ENCODE results near the gene MOSPD3. TPM values are rescaled to one million over a fixed set of nuclear protein-coding genes. Genes with fewer than 3 reads are reported as not detected.
"Not testable (repeated sequence)": the region's sequence is repeated elsewhere in the genome, so short reads cannot be mapped to it uniquely, and the experiment has no call there.

Gene MOSPD3
- total RNA-seq, 1 donor from 2014 or later, result 5.8 TPM

- DNase-seq, result peak; percentile 46
Observed at GRCh38 chr7:100626530-100627237, 14.3 kb downstream of the MOSPD3 start.

GRCh38 chr7:100627238-100627549 is 14.9 kb downstream of the MOSPD3 start:
- no peak for DNase-seq

- DNase-seq, result no peak
Observed at GRCh38 chr7:100629117-100629716, 16.9 kb downstream of the MOSPD3 start.

- DNase-seq, result no peak
Observed at GRCh38 chr7:100630066-100630465, 17.7 kb downstream of the MOSPD3 start.

- DNase-seq, result no peak
Observed at GRCh38 chr7:100632951-100633717, 20.8 kb downstream of the MOSPD3 start.

GRCh38 chr7:100639995-100640516 is 27.7 kb downstream of the MOSPD3 start:
- no peak for DNase-seq

- no peak for DNase-seq
Observed at GRCh38 chr7:100640517-100641440, 28.4 kb downstream of the MOSPD3 start.

- DNase-seq, result no peak
Observed at GRCh38 chr7:100641463-100641859, 29.1 kb downstream of the MOSPD3 start, which contains the start of gene TFR2. TFR2 (minus strand) TSS chr7:100641552; CDS start chr7:100641509, 43 bp downstream.

GRCh38 chr7:100641860-100642533 is 29.7 kb downstream of the MOSPD3 start:
- no peak for DNase-seq

GRCh38 chr7:100642534-100642907 is 30.2 kb downstream of the MOSPD3 start:
- no peak for DNase-seq

GRCh38 chr7:100649826-100650565 is 37.7 kb downstream of the MOSPD3 start:
- no peak for DNase-seq

- DNase-seq, result no peak
Observed at GRCh38 chr7:100654908-100655831, 42.8 kb downstream of the MOSPD3 start.

GRCh38 chr7:100655908-100656674 is 43.8 kb downstream of the MOSPD3 start, which contains the start of gene ACTL6B:
ACTL6B (minus strand) TSS chr7:100656448; CDS start chr7:100656354, 94 bp downstream.
- DNase-seq, result no peak

- not testable (repeated sequence) for DNase-seq
Observed at GRCh38 chr7:100662194-100662776, 49.9 kb downstream of the MOSPD3 start.
